WERI-Rb-1 (cell line): Measurements from ENCODE around the gene KCNJ16.

ENCODE experiments used
- DNase-seq: peaks from one replicate; pipeline ENCODE4 v3.0.0-alpha.2; 2020
- H3K27ac ChIP-seq: fragments of 250-450 bp; sonication (Bioruptor Pico); 2 replicates; pipeline ENCODE4 v1.5.1; 2020; ENCODE audit warnings: mild to moderate bottlenecking, moderate library complexity
- H3K27me3 ChIP-seq: fragments of 250-450 bp; sonication (Bioruptor Pico); 2 replicates; pipeline ENCODE4 v1.5.1; 2021; ENCODE audit warnings: mild to moderate bottlenecking, low read depth, moderate library complexity; ENCODE audit not compliant: insufficient read depth, severe bottlenecking
- H3K36me3 ChIP-seq: fragments of 250-450 bp; sonication (Bioruptor Pico); 2 replicates; pipeline ENCODE4 v1.5.1; 2020; ENCODE audit warnings: mild to moderate bottlenecking, moderate library complexity
- H3K4me3 ChIP-seq: 2 replicates; pipeline ENCODE4 v1.5.1; 2011; ENCODE audit warnings: low read depth, mild to moderate bottlenecking, control low read depth, low read length
- H3K9me3 ChIP-seq: fragments of 250-450 bp; sonication (Bioruptor Pico); 2 replicates; pipeline ENCODE4 v1.5.1; 2021; ENCODE audit warnings: mild to moderate bottlenecking, moderate library complexity; ENCODE audit not compliant: severe bottlenecking
- CTCF ChIP-seq: IDR thresholded peaks from 2 replicates; pipeline ENCODE4 v1.5.1; 2011; ENCODE audit warnings: low read depth, mild to moderate bottlenecking, control low read depth, inconsistent platforms, low read length

The KCNJ16 gene

GRCh38 chr17:70134777-70135176, 59.8 kb downstream of the KCNJ16 start:
- TF ChIP-seq CTCF, result no peak
- Histone ChIP-seq H3K27ac (no peak overlapping the region), H3K4me3 (no peak overlapping the region), H3K36me3 (no peaks in the 10 kb centered on the region), H3K9me3 (peaks cover 6% of the 10 kb centered on the region), H3K27me3 (no peaks in the 10 kb centered on the region)
- DNase-seq, result no peak

DNA sequence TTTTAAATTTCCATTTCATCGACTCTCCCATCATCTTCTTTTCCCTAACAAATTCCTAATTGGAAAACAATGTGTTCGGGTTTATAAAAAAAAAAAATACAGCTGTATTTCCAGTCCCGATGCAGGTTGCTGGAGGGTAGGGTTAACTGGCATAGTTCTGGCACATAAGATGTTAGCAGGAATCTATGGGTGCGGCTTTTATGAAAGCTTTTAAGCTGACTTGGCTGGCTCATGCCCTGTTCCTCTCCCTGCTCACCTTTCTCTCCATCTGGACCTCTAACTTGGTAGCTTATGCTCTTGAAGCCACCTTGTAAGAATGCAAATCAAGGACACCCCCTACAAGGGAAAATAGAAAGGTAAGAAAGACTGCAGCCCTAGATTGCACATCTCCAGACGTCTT, 61.1 kb downstream of the KCNJ16 start:
- H3K27ac ChIP-seq, result no peak overlapping the region
- no peaks in the 10 kb centered on the region for H3K27me3 ChIP-seq
- H3K4me3 ChIP-seq, result no peak overlapping the region
- H3K9me3 ChIP-seq, result peaks cover 6% of the 10 kb centered on the region
- TF ChIP-seq CTCF, result no peak
- H3K36me3 ChIP-seq, result no peaks in the 10 kb centered on the region
- no peak for DNase-seq

GRCh38 chr17:70137451-70138230, 62.6 kb downstream of the KCNJ16 start:
- Histone ChIP-seq H3K9me3 (no peaks in the 10 kb centered on the region), H3K27ac (peak overlapping the region; percentile 1; the same call in 1 of the 2 replicates), H3K27me3 (no peaks in the 10 kb centered on the region), H3K4me3 (no peak overlapping the region), H3K36me3 (no peaks in the 10 kb centered on the region)
- TF ChIP-seq CTCF, result no peak
- DNase-seq, result no peak

GRCh38 chr17:70138291-70138865, 63.4 kb downstream of the KCNJ16 start:
- Histone ChIP-seq H3K36me3 (no peaks in the 10 kb centered on the region), H3K4me3 (no peak overlapping the region), H3K27me3 (no peaks in the 10 kb centered on the region), H3K9me3 (no peaks in the 10 kb centered on the region), H3K27ac (no peak overlapping the region)
- no peak for DNase-seq
- no peak for TF ChIP-seq CTCF

- DNase-seq, result no peak
- no peaks in the 10 kb centered on the region for H3K9me3 ChIP-seq
- H3K27ac ChIP-seq, result no peak overlapping the region
- no peak for TF ChIP-seq CTCF
- no peaks in the 10 kb centered on the region for H3K36me3 ChIP-seq
- no peaks in the 10 kb centered on the region for H3K27me3 ChIP-seq
- H3K4me3 ChIP-seq, result no peak overlapping the region
Measured at GRCh38 chr17:70139449-70139993, 64.5 kb downstream of the KCNJ16 start.
